ENCODE data around the gene CRIP3. TPM values are rescaled to one million over a fixed set of nuclear protein-coding genes. Genes with fewer than 3 reads are reported as not detected.

The CRIP3 gene
- total and polyA plus RNA-seq, 2 donors (not counting 3 experiments of a cell fraction or from before 2014, with no cell fraction given) = not detected

DNA sequence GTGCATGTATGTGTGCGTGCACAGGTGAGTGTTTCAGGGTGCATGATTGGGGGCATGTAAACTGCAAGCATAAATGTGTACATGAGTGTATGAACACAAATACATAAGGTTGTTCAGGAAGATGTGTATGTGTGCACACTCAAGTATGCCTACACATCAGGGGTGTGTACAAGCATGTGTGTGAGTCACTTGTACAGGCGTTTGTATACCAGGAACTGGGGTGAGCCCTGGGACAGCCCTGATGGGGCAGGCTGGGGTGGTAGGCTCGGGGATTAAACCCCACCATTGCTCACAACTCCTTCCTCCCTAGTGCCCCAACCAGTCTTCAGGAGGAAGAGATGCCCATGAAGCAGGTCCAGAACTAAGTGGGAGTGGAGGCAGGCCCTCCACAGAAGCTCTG, 4.3 kb downstream of the CRIP3 start:
- H3K9me3 ChIP-seq (replicated peaks; ENCODE audit: control insufficient read depth, insufficient read depth, low read length) = no peaks in the 10 kb centered on the region
- H2AFZ ChIP-seq (ENCODE audit: low read depth, low read length) = no peak overlapping the region
- dilution Hi-C loops (cut with MboI; ENCODE audit: extremely low pct_ligation_motif_present, low sequenced_read_pairs) = no loop called here
- ChIA-PET CTCF (no interaction called here), POLR2A (no interaction called here)
- intact Hi-C loops (cut with micrococcal nuclease) = no loop called here
- no peaks in the 10 kb centered on the region for H3K79me2 ChIP-seq (ENCODE audit: control insufficient read depth, insufficient read depth, low read length)
- H3K4me1 ChIP-seq (ENCODE audit: control insufficient read depth, extremely low read depth, insufficient read depth, low read length) = peaks cover 8% of the 10 kb centered on the region
- no peak overlapping the region for H3K4me3 ChIP-seq (replicated peaks in 1 of 3; ENCODE audit: insufficient read depth in 1 of 3, low read depth in 1 of 3, low read length in 3 of 3)
- no peak overlapping the region for H3K9ac ChIP-seq (replicated peaks; ENCODE audit: extremely low read depth, insufficient read depth, low read length)
- H3K36me3 ChIP-seq (ENCODE audit: control insufficient read depth in 2 of 2, extremely low read depth in 1 of 2, insufficient read depth in 2 of 2, low read length in 2 of 2) = no peaks in the 10 kb centered on the region
- no TSS peak for BruUV-seq (replicated peaks)
- H4K20me1 ChIP-seq (replicated peaks; ENCODE audit: control insufficient read depth, extremely low read depth, insufficient read depth, low read length) = no peaks in the 10 kb centered on the region
- no peaks in the 10 kb centered on the region for H3K9me1 ChIP-seq (replicated peaks; ENCODE audit: control insufficient read depth, extremely low read depth, insufficient read depth, low read length)
- no peak overlapping the region for H3K4me2 ChIP-seq (ENCODE audit: insufficient read depth, low read length)
- no peak overlapping the region for H3K27ac ChIP-seq (ENCODE audit: insufficient read depth, low read depth, low read length)
- TF ChIP-seq POLR2A (IDR thresholded peaks at IDR 0.05; ENCODE audit: low read depth, low read length) = no peak
- no peak for TF ChIP-seq JUN (IDR thresholded peaks at IDR 0.05; ENCODE audit: borderline replicate concordance, insufficient read depth, insufficient read length, low read depth)
- TF ChIP-seq EZH2 (IDR thresholded peaks at IDR 0.05; ENCODE audit: borderline replicate concordance, low read depth, low read length, severe bottlenecking) = no peak
- no peak for TF ChIP-seq POLR2AphosphoS5 (IDR thresholded peaks at IDR 0.05; ENCODE audit: insufficient read depth, low read depth, low read length)
- TF ChIP-seq MAX (IDR thresholded peaks at IDR 0.05; ENCODE audit: insufficient read depth, insufficient read length) = no peak
- no peak for TF ChIP-seq MYC (IDR thresholded peaks at IDR 0.05; ENCODE audit: low read depth, low read length)
- TF ChIP-seq, protein P1, sequence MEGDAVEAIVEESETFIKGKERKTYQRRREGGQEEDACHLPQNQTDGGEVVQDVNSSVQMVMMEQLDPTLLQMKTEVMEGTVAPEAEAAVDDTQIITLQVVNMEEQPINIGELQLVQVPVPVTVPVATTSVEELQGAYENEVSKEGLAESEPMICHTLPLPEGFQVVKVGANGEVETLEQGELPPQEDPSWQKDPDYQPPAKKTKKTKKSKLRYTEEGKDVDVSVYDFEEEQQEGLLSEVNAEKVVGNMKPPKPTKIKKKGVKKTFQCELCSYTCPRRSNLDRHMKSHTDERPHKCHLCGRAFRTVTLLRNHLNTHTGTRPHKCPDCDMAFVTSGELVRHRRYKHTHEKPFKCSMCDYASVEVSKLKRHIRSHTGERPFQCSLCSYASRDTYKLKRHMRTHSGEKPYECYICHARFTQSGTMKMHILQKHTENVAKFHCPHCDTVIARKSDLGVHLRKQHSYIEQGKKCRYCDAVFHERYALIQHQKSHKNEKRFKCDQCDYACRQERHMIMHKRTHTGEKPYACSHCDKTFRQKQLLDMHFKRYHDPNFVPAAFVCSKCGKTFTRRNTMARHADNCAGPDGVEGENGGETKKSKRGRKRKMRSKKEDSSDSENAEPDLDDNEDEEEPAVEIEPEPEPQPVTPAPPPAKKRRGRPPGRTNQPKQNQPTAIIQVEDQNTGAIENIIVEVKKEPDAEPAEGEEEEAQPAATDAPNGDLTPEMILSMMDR (IDR thresholded peaks at IDR 0.05; ENCODE audit: extremely low read depth in 1 of 2, insufficient read depth in 1 of 2, low read depth in 1 of 2, low read length in 2 of 2) = no peak
- H3K27me3 ChIP-seq (ENCODE audit: control insufficient read depth in 2 of 2, insufficient read depth in 2 of 2, low read length in 2 of 2) = peaks cover 10 to 15% of the 10 kb centered on the region in 2 experiments
- DNase-seq (ENCODE audit: low read depth, low spot score) = no peak
- no peak for FAIRE-seq
